Esophagus squamous epithelium (tissue), 5 donors: ENCODE measurements around the gene PSTPIP2. TPM values are rescaled to one million over a fixed set of nuclear protein-coding genes. Genes with fewer than 3 reads are reported as not detected.

Source experiments
- DNase-seq: peaks from one replicate; lab custom pipeline; 2025; lab: John Stamatoyannopoulos, UW
- H3K27ac ChIP-seq, 4 donors: fragments of 200-600 bp; sonication (generic); one replicate each; pipeline ENCODE4 v1.5.1; 2016 to 2019; ENCODE audit warnings: mild to moderate bottlenecking in 1 of 4
- H3K27me3 ChIP-seq, 4 donors: fragments of 200-600 bp; sonication (generic); 1 replicate in 3 of 4; 2 replicates in 1 of 4; pipeline versions ENCODE4 v1.5.1 to v1.6.0; 2017 to 2021; ENCODE audit warnings: antibody characterized with exemption in 1 of 4
- H3K36me3 ChIP-seq, 3 donors: fragments of 200-600 bp; sonication (generic); one replicate each; pipeline ENCODE4 v1.5.1; 2016 to 2019
- H3K4me1 ChIP-seq, 3 donors: fragments of 200-600 bp; sonication (generic); one replicate each; pipeline ENCODE4 v1.5.1; 2017 to 2019
- H3K4me3 ChIP-seq, 4 donors: fragments of 200-600 bp; sonication (generic); 1 replicate in 3 of 4; 2 replicates in 1 of 4; pipeline ENCODE4 v1.5.1; 2016 to 2019; ENCODE audit warnings: mild to moderate bottlenecking in 2 of 4, moderate library complexity in 1 of 4
- H3K9me3 ChIP-seq, 3 donors: fragments of 200-600 bp; sonication (generic); one replicate each; pipeline ENCODE4 v1.5.1; 2016 to 2019
- CTCF ChIP-seq, 6 experiments: fragments of 450-650 bp in 4 of 6; fragments of 200-600 bp in 2 of 6; sonication (generic) in 2 of 6; IDR thresholded peaks; one replicate each; pipeline ENCODE4 v1.5.1; 2016 to 2019; ENCODE audit warnings: antibody characterized with exemption in 6 of 6, mild to moderate bottlenecking in 4 of 6, moderate library complexity in 4 of 6
- POLR2A ChIP-seq, 4 donors: fragments of 450-650 bp; IDR thresholded peaks; one replicate each; pipeline ENCODE4 v1.6.1; 2017; ENCODE audit warnings: antibody characterized with exemption in 4 of 4, mild to moderate bottlenecking in 4 of 4, moderate library complexity in 3 of 4
- WGBS, 2 donors: methylation state at CpG; one replicate each; pipeline ENCODE4 v1.1.5; 2018; 5-methylcytosine and 5-hydroxymethylcytosine counted together
- intact Hi-C: fragments of 100-400 bp; cut with DNase I; formaldehyde crosslinking; loops from one replicate; pipeline ENCODE4 v1.15.0; 2022
- total RNA-seq, 4 donors: library from RNA; depleted of rRNA; stranded (reverse); fragments of >200 nt; gene quantifications; one replicate each; pipeline ENCODE4 v1.1.0, GENCODE V29; 2016
- donor health status: DM: yes; HTN: yes; CAD: no.

The PSTPIP2 gene
- total RNA-seq, 4 donors from 2014 or later, result 5.6 to 18.7 (median 11.1) TPM

GRCh38 chr18:45958730-45959129 lies 113.3 kb downstream of the PSTPIP2 start:
- Histone ChIP-seq H3K27ac (no peak overlapping the region), H3K9me3 (no peaks in the 10 kb centered on the region), H3K4me3 (no peak overlapping the region), H3K36me3 (peaks cover 0 to 30% (median 10%) of the 10 kb centered on the region in 3 donors), H3K4me1 (peaks cover 0 to 27% (median 0%) of the 10 kb centered on the region in 3 donors), H3K27me3 (no peaks in the 10 kb centered on the region)
- intact Hi-C loops, result no loop called here
- no peak for DNase-seq
- TF ChIP-seq POLR2A (IDR thresholded peaks at IDR 0.05) (no peak), CTCF (IDR thresholded peaks at IDR 0.05) (no peak)

GRCh38 chr18:45958027-45958426 lies 114.0 kb downstream of the PSTPIP2 start:
- no peak overlapping the region for H3K4me3 ChIP-seq
- intact Hi-C loops, result no loop called here
- H3K27ac ChIP-seq, result no peak overlapping the region
- peaks cover 0 to 37% (median 14%) of the 10 kb centered on the region in 3 donors for H3K36me3 ChIP-seq
- peaks cover 0 to 20% (median 0%) of the 10 kb centered on the region in 3 donors for H3K4me1 ChIP-seq
- TF ChIP-seq POLR2A (IDR thresholded peaks at IDR 0.05), result no peak
- no peak for TF ChIP-seq CTCF (IDR thresholded peaks at IDR 0.05)
- H3K27me3 ChIP-seq, result no peaks in the 10 kb centered on the region
- 91 to 92% methylated on average over 2 of the region's 2 CpGs for WGBS, 2 donors
- DNase-seq, result no peak
- no peaks in the 10 kb centered on the region for H3K9me3 ChIP-seq

DNA sequence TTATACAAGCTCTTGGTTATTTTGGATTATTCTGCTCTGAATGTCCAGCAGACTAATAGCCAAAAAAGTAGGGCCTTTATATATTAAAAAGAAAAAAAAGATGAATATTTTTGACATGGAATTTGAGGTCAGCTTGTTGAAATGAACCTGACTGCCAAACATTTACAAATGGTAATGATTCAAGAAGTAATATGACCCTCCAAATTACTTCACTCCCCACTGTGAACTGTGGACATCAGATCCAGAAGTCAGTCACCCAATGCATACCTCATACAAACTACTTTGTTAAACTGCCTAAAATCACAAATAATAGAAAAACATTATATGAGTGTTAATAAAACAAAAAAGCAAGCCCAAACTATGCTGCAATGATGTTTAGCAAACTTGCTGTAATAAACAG lies 115.0 kb downstream of the PSTPIP2 start:
- Histone ChIP-seq H3K9me3 (no peaks in the 10 kb centered on the region), H3K27ac (no peak overlapping the region), H3K36me3 (peaks cover 0 to 47% (median 16%) of the 10 kb centered on the region in 3 donors), H3K4me3 (no peak overlapping the region), H3K27me3 (no peaks in the 10 kb centered on the region), H3K4me1 (peaks cover 0 to 15% (median 0%) of the 10 kb centered on the region in 3 donors)
- intact Hi-C loops, result no loop called here
- no peak for DNase-seq
- TF ChIP-seq POLR2A (IDR thresholded peaks at IDR 0.05) (no peak), CTCF (IDR thresholded peaks at IDR 0.05) (no peak)

- TF ChIP-seq POLR2A (IDR thresholded peaks at IDR 0.05) (no peak), CTCF (IDR thresholded peaks at IDR 0.05) (no peak)
- H3K9me3 ChIP-seq, result no peaks in the 10 kb centered on the region
- DNase-seq, result no peak
- H3K27ac ChIP-seq, result no peak overlapping the region
- H3K36me3 ChIP-seq, result peaks cover 0 to 69% (median 22%) of the 10 kb centered on the region in 3 donors
- no peaks in the 10 kb centered on the region for H3K27me3 ChIP-seq
- WGBS, 2 donors, result 72 to 86% methylated on average over 4 to 7 of the region's 7 CpGs
- no peak overlapping the region for H3K4me3 ChIP-seq
- intact Hi-C loops, result no loop called here
- H3K4me1 ChIP-seq, result peaks cover 0 to 7% (median 0%) of the 10 kb centered on the region in 3 donors
These were observed 117.8 kb downstream of the PSTPIP2 start for GRCh38 chr18:45954070-45954934.

DNA sequence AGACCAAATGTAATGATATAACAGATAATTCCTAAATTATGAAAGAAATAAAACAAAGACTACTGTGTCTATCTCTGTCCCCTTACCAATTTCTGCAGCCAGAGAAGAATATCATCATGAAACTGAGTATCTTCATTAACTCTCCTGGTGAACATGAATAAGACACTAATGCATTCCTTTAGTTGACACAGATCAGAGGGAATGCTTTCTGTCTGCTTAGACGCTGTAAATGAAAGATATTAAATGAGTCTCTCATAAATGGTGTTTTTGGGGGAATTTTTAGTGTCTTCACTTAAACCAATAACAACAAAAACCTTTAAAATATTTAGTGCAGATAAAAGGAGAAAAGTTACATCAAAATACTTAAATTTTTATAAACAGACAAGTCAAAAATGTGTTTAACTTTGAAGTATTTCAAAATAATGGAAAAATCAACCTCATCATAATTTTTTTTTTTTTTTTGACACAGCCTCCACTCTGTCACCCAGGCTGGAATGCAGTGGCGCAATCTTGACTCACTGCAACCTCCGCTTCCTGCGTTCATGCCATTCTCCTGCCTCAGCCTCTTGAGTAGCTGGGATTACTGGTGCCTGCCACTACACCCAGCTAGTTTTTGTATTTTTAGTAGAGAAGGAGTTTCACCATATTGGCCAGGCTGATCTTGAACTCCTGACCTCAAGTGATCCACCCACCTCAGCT lies 120.9 kb downstream of the PSTPIP2 start:
- WGBS, 2 donors, result 57 to 79% methylated on average over 4 of the region's 4 CpGs
- no peak overlapping the region for H3K4me3 ChIP-seq
- peaks cover 3 to 100% (median 35%) of the 10 kb centered on the region in 3 donors for H3K36me3 ChIP-seq
- no peaks in the 10 kb centered on the region for H3K4me1 ChIP-seq
- TF ChIP-seq CTCF (IDR thresholded peaks at IDR 0.05) (no peak), POLR2A (IDR thresholded peaks at IDR 0.05) (no peak)
- no peaks in the 10 kb centered on the region for H3K9me3 ChIP-seq
- H3K27ac ChIP-seq, result no peak overlapping the region
- H3K27me3 ChIP-seq, result no peaks in the 10 kb centered on the region
- DNase-seq, result no peak
- intact Hi-C loops, result no loop called here
